ENCODE measurements around the gene TMTC1. TPM values are rescaled to one million over a fixed set of nuclear protein-coding genes. Genes with fewer than 3 reads are reported as not detected.
A peak's percentile ranks its signal among the peaks of the same experiment; 100 is the strongest.

The TMTC1 gene
- total and polyA plus RNA-seq, 11 donors, result 8.8 to 101 (median 41.4) TPM

DNA sequence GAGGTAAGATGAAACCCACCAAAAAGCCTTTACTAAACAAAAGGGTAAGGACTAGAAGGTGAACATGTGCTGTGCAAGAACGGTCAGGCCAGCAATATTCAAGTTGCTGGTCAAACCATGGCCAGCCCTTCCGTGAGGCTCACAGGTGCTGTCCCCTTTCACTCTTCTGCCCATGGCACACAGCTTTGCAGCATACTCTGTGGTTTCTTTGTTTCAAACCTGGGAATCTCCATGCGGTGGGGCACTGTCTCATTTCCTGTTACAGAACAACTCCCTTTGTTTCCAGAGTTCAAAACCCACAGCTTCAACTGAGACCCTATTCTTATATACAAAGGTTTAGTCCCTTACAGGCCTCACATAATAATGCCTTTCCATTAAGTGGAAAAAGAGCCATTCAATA, 284.5 kb downstream of the TMTC1 start:
- no peaks in the 10 kb centered on the region for H3K4me1 ChIP-seq
- H3K27me3 ChIP-seq, result no peaks in the 10 kb centered on the region
- peaks cover 0 to 14% (median 3%) of the 10 kb centered on the region in 9 donors for H3K36me3 ChIP-seq
- DNase-seq (no peak), ATAC-seq (peak in 1 of 4 donors; percentile 13)
- no peaks in the 10 kb centered on the region for H3K9me3 ChIP-seq
- no peak for TF ChIP-seq POLR2A (IDR thresholded peaks at IDR 0.05)
- TF ChIP-seq, protein P1, sequence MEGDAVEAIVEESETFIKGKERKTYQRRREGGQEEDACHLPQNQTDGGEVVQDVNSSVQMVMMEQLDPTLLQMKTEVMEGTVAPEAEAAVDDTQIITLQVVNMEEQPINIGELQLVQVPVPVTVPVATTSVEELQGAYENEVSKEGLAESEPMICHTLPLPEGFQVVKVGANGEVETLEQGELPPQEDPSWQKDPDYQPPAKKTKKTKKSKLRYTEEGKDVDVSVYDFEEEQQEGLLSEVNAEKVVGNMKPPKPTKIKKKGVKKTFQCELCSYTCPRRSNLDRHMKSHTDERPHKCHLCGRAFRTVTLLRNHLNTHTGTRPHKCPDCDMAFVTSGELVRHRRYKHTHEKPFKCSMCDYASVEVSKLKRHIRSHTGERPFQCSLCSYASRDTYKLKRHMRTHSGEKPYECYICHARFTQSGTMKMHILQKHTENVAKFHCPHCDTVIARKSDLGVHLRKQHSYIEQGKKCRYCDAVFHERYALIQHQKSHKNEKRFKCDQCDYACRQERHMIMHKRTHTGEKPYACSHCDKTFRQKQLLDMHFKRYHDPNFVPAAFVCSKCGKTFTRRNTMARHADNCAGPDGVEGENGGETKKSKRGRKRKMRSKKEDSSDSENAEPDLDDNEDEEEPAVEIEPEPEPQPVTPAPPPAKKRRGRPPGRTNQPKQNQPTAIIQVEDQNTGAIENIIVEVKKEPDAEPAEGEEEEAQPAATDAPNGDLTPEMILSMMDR (IDR thresholded peaks at IDR 0.05), result no peak
- H3K27ac ChIP-seq, result no peak overlapping the region
- WGBS, 4 donors, result 84 to 90% (median 88%) methylated on average over 3 of the region's 3 CpGs
- intact Hi-C loops (cut with DNase I), result no loop called here
- H3K4me3 ChIP-seq, result no peak overlapping the region

DNA sequence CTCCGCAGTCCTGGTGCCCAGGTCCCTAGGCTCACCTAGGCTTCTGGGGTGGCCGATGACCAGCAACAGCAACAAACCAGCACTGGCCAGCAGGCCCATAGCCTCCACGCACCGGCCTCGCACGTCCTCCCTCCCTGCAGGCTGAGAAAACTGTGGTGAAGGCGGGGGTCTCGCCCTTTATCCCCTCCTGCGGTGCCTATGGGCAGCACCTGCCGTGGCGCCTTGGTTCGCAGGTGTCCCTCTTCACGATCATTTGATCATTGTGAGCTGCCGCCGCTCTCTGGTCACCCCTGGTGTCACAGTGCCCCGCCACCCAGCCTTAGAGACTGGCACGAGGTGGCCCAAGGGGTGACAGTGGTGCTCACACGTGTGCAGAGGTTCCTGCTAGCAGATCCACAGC, 286.2 kb downstream of the TMTC1 start, which contains the start of gene OVCH1:
Gene OVCH1, minus strand, starts transcription at position 99 of the 400 bp plus-strand sequence. Its CDS starts 0 bp downstream, at position 99.
- H3K36me3 ChIP-seq, result peaks cover 0 to 3% (median 0%) of the 10 kb centered on the region in 9 donors
- ATAC-seq, result peak in 1 of 4 donors; percentile 15
- no peaks in the 10 kb centered on the region for H3K27me3 ChIP-seq
- DNase-seq, result peak in 1 of 5 donors; percentile 65
- TF ChIP-seq, protein P1 (IDR thresholded peaks at IDR 0.05), result no peak
- TF ChIP-seq POLR2A (IDR thresholded peaks at IDR 0.05), result no peak
- no peaks in the 10 kb centered on the region for H3K4me1 ChIP-seq
- H3K4me3 ChIP-seq, result no peak within 1 kb of the TSS
- H3K27ac ChIP-seq, result no peak within 1 kb of the TSS
- H3K9me3 ChIP-seq, result no peaks in the 10 kb centered on the region
- whole genome bisulfite sequencing, 4 donors, result 89 to 94% (median 92%) methylated on average over 15 to 18 of the region's 18 CpGs
- intact Hi-C loops (cut with DNase I), result no loop called here

DNA sequence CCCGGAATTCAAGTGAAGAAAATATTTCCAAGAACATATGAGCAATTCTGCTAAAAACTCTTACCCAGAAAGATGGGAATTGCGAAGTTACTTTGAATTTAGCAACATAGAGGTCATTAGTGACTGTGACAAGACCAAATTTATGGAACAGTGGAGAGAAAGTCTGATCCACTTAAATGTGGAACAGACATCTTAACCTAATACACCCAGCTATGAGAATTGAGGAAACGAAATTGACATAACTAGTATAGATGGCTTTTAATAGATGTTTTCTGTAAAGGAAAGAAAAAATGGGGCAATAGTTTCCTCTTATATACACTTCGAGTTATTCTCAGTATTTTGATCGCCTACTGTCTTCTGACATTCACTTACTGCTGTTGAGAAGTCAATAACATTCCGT, 290.9 kb downstream of the TMTC1 start:
- no peaks in the 10 kb centered on the region for H3K36me3 ChIP-seq
- TF ChIP-seq, protein P1 (IDR thresholded peaks at IDR 0.05), result no peak
- no peak for TF ChIP-seq POLR2A (IDR thresholded peaks at IDR 0.05)
- intact Hi-C loops (cut with DNase I), result no loop called here
- H3K27me3 ChIP-seq, result no peaks in the 10 kb centered on the region
- no peak for DNase-seq
- H3K27ac ChIP-seq, result no peak overlapping the region
- no peak for ATAC-seq
- no peaks in the 10 kb centered on the region for H3K9me3 ChIP-seq
- no peak overlapping the region for H3K4me3 ChIP-seq
- 81 to 90% (median 86%) methylated on average over 6 of the region's 6 CpGs for WGBS, 4 donors
- H3K4me1 ChIP-seq, result no peaks in the 10 kb centered on the region

DNA sequence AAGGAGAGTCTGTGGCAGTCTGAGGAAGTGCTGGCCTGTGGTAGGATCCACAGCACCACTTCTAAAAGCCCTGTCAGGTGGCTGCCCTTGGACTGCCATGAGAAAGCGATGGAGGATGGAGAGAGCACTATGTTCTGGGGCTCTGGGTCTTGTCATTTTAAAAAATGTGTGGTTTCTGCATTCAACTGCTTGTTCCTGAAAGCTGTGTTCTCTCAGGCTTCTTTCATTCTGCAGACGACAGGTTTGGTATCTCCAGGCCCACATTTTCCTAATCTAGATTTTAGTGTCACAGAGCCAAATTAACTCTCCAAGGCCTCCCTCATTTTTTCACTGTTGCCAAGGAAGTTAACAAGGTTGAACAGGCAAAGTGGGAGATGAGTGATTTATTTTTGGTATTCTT, 296.8 kb downstream of the TMTC1 start:
- no peak for TF ChIP-seq POLR2A (IDR thresholded peaks at IDR 0.05)
- TF ChIP-seq, protein P1 (IDR thresholded peaks at IDR 0.05), result no peak
- ATAC-seq (no peak), DNase-seq (no peak)
- Histone ChIP-seq H3K9me3 (no peaks in the 10 kb centered on the region), H3K4me3 (no peak overlapping the region), H3K27ac (no peak overlapping the region), H3K4me1 (no peaks in the 10 kb centered on the region), H3K36me3 (peaks cover 0 to 5% (median 0%) of the 10 kb centered on the region in 9 donors), H3K27me3 (no peaks in the 10 kb centered on the region)
- WGBS, 4 donors, result 53 to 66% (median 61%) methylated on average over 2 of the region's 2 CpGs
- intact Hi-C loops (cut with DNase I), result no loop called here

All from heart left ventricle (tissue), 16 donors.